Stimulated activated CD4-positive, alpha-beta T cell treated with anti-CD3 and anti-CD28 coated beads, TNF-alpha, amount 100 ng/mL, for 1 hour (primary cell): ENCODE measurements around the gene LRRTM4.
"Not testable (repeated sequence)": the region's sequence is repeated elsewhere in the genome, so short reads cannot be mapped to it uniquely, and the experiment has no call there.

Experiments
- DNase-seq, 3 donors: peaks; one replicate each; pipeline ENCODE4 v3.0.0-alpha.2; 2020; ENCODE audit warnings: low read depth in 3 of 3, low spot score in 1 of 3

Gene LRRTM4

DNA sequence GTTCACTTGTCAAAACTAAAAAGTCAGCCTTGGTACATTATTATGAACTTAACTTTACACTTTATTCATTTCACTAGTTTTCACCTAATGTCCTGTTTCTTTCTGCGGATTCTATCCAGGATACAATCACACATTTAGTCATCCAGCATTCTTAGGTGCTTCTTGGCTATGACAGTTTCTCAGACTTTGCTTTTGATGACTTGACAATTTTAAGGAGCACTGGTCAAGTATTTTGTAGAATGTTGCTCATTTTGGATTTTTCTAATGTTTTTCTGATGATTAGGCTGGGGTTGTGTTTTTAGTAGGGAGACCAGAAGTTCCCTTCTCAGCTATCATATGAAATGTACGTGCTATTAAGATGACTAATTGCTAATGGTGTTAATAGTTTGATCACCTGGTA lies 601.2 kb downstream of the LRRTM4 start:
- no peak for DNase-seq

DNA sequence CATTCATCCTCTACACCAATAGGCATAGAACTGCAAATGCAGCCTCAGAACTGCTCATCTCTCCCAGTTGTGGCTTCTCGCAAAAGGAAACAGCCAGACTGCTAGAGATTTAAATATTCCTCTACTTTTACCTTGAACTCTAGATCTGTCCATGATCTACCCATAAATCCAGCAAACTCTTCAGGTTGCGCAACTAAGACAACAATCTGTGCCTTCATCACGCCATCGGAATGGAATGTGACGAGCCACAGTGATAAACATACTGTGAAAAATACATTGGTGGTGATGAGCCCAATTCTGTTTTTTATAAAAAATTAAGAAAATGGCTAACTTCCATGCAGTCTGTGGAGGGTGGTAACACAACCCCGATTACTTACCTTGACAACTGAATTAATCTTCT lies 626.7 kb downstream of the LRRTM4 start:
- no peak for DNase-seq

DNA sequence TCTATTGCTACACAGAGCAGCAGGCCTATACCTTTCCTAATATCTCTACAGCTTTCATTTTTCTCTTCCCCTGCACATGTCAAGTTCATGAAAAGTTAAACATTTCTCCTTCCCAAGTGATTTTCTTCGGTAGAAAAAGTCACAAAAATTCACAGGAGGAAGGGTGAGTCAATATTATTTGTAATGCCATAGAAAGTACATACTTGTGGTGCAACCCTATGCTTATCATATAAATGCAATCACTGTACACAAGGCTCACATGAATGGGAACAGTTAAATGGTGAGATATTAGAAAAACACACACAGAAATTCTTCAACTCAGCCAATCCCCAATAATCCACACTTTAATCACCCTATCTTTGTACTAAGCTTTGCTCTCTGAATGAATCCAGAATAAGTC lies 651.6 kb downstream of the LRRTM4 start:
- DNase-seq: no peak

DNA sequence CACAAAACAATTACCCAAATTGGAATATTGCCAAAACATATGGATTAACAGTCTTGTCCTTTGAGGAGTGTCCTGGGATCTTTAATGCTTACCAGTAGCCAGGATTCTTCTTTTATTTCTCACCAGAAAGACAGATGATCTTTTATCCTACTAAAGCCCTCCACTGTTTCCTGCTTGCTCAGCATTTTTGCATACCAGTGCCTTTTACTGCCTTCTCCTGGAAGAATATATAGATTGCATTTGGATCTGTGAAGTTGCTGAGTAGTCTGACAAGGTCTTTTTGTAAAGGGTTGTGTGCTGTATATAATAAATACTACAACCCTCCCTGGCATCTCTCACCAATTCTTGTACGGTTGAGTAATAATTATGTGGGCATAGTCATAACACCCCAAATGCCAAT lies 652.2 kb downstream of the LRRTM4 start:
- DNase-seq: no peak

DNA sequence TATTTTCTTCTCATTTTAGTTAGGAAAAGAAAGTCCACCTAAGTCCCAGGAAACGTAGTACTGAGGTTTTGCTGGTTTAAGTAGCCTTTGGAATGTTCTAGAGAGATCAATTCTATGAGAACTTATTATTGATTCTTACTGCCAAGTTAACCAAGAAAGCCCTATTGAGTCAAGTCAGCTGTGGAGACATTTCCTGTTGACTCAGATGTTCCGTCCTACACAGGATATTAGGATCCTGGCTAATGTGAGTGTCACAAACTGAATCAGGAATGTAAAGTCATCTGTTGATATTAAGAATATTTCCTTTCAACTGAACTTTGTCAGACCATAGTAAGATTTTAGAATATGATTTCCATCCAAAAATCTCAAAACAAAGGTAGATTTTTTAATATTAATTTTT lies 654.3 kb downstream of the LRRTM4 start:
- no peak for DNase-seq

DNA sequence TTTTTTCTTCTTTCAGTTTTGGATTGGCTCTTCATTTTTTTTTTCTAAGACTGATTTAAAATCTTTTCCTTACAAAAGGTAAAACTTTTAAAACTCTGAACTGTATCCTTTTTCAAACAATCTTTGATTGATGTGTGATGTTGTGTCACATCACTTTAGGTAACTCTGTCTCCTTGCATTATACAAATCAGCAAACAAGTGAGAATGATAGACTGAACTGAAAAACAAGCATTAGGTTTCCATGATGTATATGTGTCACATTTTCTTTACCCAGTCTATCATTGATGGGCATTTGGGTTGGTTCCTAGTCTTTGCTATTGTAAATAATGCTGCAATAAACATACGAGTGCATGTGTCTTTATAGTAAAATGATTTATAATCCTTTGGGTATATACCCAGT lies 655.7 kb downstream of the LRRTM4 start:
- DNase-seq: no peak

DNA sequence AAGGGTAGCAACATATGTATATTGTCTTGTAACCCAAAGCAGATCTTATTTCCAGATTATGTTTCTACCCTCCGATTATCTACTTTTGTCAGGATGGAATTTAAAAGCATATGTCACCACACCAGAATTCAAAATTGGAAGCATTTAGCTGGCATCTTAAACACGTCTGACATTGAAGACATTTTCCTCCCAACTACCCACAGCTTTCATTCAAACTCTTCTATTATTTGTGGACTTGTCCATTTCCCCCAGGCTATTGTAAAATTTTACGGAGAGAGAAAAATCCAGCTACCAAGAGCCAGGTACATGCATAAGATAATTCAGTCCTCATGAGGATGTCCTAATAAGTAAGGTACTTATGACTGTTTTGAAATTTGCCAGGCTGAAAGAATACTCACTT lies 659.3 kb downstream of the LRRTM4 start:
- no peak for DNase-seq

DNA sequence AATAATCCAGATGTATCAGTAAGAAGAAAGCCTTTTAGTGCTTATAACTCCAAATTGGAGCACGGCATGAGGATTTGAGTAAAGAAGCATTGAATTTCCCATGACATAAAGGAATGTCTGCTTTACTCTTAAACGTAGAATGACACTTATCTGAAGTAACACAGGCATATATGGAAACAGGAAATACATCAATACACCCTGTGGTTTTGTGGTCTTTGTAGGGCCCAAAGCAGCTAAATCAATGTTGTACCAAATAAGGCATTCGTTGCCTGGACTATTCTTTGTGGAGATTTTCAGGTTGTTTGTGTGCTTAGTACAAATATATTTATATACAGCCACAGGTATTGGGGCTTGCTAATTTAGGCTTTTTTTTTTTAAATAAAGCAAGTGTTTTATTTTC lies 660.5 kb downstream of the LRRTM4 start:
- no peak for DNase-seq

DNA sequence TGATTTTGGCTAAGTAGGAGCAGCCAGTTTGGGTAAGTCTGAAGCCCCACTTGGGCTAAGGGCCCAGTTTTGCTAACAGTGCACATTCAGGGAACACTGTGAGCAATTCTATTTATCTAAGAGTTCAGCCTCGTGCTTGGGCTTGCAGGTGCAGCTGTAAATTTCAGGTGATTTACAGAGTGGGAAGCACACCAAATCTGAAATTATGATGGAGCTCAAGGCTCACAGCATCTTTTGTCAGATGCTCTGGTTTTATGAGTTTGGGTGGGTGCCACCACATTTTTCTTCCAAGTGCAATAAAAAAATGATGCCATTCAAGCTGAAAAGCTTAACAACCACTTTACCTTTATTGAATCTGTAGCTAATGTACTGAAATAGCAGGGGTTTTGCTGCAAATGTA lies 671.2 kb downstream of the LRRTM4 start:
- no peak for DNase-seq

DNA sequence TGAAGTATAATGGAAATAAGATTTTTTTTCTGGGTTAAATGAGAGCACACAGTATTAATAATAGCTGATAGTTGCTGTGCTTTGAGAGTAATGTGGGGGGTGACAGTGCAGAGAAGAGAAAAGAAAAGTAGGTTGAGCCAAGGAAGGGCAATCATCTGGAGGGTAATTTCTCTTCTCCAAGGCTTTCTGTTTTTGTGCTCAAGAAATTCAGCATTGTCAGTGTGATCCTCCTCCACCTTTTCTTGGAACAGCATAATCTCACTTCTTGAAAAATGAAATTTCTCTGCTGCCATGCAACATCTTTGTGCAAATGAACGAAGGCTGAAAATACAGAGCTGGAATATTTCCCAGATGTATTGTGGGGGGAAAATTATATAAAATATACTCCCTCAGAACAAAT lies 673.1 kb downstream of the LRRTM4 start:
- DNase-seq: no peak

DNA sequence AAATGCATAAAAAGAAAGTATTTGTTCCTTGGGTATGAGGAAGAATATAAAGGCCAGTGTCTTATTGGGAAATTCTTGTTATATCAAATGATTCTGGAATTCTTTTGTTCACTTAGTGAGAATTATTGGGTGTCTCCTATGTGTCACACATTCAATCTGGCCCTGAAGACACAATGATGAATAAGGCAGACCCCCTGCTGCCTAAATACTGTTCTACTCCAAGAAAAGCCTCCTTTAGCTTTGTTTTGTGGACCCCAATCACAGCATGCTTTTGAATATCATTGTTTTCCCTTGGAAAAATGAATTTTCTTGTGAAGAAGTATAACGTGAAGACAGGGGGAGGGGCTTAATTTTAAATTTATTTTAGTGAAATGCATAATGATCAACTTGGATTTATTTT lies 682.4 kb downstream of the LRRTM4 start:
- DNase-seq: no peak

DNA sequence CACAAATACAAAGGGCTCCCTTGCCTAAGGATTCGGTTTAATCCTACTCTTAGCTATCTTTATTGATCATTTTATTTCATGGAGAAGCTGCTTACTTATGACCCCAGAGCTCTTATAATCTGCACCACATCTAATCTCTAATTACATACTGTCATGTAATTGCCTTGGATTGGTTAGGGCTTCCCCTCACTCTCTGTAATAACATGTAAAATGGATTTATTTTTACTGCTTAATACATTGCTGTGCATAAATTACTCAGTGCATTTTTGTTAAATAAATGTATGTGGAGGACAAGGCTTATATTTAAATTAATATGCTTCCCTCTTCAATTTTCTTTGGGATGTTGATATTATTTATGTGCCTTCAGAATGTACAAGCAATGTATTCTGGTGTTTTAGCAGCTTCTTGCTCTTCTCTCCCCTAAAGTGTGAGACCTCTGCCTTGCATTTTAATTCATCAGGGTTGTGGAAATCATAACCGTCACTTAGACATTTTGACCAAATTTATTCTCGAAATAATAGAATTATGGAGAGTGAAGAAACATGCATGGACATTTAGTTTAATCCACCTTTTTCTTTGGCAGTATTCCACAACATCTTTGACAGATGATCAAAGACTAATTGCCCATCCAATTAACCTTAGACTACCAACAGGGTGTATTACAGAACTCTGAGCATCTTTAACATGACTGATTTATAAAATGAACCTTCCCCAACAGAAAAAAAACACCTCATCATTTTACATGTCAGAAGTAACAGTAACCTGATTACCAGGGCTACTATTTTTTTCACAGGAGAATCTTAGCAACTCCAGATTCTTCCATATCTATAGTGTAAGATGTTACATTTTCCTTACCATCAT lies 692.6 kb downstream of the LRRTM4 start:
- no peak for DNase-seq

DNA sequence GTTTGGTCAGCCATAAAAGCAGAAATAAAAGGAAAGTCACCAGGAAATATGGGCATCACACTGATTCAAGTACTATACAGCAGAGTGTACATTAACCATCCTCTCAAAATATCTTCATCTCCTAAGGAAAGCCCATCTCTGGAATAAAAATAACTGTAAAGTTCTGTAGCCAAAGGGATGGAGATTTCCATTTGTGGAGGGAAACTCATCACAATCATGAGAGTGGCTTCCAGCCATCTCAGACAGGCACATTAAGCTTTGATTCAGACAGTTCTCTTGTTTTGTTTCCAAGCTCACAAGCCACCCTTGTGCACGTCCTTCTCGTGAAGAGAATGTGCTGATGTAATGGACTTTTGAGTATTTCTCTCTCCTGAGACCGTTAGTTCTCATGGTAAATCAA lies 695.5 kb downstream of the LRRTM4 start:
- DNase-seq: no peak

DNA sequence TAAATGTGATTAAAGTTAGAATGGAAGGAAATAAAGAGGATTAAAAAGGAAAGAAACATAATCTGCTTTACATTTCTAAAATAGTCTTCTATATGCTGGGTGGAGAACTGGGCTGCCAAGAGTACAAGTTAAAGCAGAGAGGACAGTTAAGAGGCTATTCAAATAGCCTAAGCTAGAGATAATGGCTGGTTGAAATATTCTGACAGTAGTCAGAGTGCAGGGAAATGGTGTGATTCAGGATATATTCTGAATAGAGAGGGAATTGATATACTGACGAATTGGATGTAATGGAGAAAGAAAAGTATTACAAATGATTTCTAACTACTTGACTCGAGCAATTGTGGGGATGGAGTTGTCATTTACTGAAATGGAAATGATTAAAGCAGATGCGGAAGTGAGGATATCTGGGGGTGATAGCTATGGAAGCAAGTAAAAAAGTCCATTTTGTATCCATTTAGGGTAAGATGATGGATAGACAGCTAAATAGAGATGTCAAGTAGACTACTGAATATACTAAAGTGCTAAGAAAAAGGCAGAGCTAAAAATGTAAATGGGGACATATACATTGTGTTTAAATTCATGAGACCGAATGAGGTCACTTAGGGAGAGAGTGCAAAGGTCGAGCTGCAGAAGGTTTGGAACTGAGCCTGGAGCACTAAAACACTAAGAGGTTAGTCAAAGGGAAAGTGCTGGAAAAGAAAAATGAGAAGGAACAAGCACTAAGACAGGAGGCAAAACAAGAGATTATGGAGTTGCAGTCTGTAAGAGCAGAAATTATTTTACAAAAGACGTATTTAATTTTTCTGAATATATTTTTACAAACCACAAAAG lies 696.8 kb downstream of the LRRTM4 start:
- no peak for DNase-seq

DNA sequence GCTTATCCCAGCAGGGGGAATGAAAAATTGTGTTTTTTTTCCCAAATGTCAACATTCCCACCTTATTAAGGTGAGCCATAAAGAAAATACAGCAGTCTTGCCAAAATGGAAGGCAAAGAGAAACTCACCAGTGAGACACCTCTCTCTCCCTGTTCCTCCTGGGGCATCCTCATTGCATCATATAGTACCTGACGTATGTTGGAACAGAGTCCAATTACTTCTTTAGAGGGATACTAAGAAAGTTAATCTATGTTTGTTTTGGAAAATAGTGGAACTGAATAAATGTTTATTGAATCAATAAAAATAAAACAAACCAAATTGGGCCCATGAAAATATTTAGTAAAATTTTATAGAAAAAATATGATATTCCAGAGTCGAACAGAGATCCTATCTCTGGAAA lies 700.4 kb downstream of the LRRTM4 start:
- DNase-seq: no peak

DNA sequence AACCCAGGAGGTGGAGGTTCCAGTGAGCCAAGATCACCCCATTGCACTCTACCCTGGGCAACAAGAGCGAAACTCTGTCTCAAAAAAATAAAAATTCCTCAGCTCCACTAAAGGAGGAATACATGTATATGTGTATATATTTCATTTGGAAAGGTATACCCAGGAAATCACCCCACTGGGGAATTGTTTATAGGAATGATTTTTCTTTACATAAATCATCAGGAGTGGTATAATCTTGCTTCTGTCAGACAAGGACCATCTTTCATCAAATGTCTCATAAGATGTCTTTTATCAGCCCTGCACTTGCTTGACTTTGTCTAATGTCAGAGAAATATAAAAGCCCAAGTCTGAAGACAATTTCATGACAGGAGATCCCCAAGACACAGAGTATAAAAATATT lies 709.1 kb downstream of the LRRTM4 start:
- DNase-seq: no peak

DNA sequence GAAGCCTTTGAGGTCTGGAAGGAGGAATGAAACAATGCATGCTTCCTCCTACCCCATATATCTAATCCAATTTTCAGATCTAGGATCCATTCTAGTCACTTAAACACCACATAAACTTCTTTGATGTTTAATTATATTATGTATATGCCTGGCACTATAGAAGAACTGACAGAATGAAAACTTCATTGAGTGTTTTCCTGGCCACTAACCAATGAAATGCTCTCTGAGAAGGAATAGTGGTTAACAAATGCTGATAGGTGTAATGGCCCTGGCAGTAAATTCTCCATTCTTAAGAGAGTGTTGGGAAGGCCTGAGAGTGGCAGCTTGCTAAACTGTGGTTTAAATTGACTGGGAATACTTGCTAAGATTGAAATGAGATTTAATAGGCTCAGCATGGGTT lies 710.0 kb downstream of the LRRTM4 start:
- DNase-seq: no peak

DNA sequence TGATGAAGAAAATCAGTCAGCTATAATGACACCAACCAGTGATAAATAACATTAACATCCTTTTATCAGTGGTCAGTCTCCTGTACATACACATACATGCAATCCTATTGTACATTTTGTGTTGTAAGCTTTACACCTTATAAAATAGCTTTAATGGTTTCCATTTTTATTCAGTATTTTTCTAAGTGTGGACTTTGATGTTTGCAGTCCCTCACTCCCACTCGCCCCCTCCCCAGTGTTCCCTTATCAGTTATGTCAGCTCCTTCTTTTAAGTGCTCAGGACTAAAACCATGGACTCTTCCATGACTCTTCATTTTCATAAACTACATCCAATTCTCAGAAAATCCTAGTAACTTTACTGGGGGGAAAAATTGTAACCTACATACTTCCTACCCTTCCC lies 713.0 kb downstream of the LRRTM4 start:
- no peak for DNase-seq

DNA sequence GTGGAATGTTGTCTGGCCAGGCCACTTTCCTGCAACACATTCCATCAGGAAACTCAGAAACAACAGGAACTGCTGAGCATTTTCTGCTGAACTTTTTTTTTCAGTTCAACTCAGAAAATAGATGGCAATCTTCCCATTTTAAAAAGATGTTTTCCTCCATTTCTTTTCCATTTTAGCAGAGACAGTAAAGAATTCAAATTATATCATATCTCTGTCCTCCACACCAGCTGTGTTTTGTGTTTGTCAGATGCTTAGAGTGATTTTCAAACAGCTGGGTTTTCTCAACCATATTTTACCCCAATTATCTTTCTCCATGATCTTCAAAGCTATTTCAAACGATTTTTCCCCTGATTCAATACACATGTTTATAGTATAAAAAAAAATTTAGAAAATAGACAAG lies 713.4 kb downstream of the LRRTM4 start:
- DNase-seq: no peak

DNA sequence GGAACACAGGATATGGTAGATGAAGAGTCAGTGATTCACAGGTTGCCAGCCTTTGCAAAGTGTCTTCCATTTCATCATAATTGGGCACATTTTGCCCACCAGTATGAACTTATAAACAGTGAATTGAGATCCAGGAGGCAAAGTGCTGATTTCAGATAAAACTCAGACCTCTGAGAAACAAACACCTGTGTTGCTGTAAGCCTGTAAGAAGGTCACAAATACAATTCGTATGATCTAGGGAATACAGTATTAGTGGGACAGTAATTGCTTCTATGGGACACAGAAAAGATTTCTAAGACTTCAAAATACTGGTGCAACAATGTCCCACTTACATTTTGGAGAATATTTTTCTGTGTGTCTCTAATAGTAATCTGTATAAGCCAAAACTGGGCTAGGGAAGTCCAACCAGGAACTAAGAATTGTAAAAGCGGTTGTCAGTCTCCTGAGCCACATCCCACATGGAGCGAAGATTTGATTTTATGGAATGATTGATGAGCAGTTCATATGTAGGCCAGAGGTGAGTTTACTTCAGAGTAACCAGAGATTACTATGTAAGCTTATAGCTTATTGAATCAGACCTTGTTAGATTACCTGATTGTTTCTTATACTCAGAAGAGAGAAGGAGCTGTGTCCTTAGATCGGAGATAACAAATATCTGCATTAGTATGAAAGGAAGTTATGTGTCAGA lies 728.4 kb downstream of the LRRTM4 start:
- no peak for DNase-seq

DNA sequence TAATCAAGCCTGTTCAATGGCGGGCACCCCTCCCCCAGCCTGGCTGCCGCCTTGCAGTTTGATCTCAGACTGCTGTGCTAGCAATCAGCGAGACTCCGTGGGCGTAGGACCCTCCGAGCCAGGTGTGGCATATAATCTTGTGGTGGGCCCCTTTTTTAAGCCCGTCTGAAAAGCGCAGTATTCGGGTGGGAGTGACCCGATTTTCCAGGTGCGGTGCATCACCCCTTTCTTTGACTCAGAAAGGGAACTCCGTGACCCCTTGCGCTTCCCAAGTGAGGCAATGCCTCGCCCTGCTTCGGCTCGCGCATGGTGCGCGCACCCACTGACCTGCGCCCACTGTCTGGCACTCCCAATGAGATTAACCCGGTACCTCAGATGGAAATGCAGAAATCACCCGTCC lies 740.9 kb downstream of the LRRTM4 start:
- DNase-seq: not testable (repeated sequence)

DNA sequence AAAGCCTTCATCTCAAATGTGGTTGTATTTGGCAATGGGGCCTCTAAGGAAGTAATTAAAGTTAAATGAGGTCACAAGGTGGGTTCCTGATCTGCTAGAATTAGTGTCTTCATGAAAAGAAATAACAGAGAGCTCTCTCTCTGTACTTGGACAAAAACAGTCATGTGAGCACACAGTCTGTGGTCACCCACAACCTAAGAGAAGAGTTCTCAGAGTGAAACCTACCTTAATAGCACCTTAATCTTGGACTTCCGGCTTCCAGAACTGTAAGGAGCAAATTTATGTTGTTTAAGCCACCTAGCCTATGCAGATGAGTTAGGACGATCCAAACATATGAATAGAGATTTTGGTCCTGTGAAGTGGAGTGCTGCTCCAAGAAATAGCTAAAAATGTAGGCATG lies 758.9 kb downstream of the LRRTM4 start:
- DNase-seq: no peak
